ENCODE results near the gene DYNLT2. TPM values are rescaled to one million over a fixed set of nuclear protein-coding genes. Genes with fewer than 3 reads are reported as not detected.

Gene DYNLT2
- total RNA-seq, 2 donors from 2014 or later, result 2.2 to 7.2 TPM

- TF ChIP-seq, protein P1, sequence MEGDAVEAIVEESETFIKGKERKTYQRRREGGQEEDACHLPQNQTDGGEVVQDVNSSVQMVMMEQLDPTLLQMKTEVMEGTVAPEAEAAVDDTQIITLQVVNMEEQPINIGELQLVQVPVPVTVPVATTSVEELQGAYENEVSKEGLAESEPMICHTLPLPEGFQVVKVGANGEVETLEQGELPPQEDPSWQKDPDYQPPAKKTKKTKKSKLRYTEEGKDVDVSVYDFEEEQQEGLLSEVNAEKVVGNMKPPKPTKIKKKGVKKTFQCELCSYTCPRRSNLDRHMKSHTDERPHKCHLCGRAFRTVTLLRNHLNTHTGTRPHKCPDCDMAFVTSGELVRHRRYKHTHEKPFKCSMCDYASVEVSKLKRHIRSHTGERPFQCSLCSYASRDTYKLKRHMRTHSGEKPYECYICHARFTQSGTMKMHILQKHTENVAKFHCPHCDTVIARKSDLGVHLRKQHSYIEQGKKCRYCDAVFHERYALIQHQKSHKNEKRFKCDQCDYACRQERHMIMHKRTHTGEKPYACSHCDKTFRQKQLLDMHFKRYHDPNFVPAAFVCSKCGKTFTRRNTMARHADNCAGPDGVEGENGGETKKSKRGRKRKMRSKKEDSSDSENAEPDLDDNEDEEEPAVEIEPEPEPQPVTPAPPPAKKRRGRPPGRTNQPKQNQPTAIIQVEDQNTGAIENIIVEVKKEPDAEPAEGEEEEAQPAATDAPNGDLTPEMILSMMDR (IDR thresholded peaks at IDR 0.05), result no peak
- TF ChIP-seq POLR2A (IDR thresholded peaks at IDR 0.05), result no peak
- no peak for TF ChIP-seq POLR2AphosphoS5 (IDR thresholded peaks at IDR 0.05)
- H3K4me1 ChIP-seq (replicated peaks), result no peaks in the 10 kb centered on the region
- DNase-seq (ENCODE audit: low spot score), result no peak
- H3K4me3 ChIP-seq, result no peak overlapping the region
- intact Hi-C loops (cut with DNase I), result no loop called here
- H3K9me3 ChIP-seq, result no peaks in the 10 kb centered on the region
- peak overlapping the region in 1 of 2 donors; percentile 5 for H3K27ac ChIP-seq
- WGBS, result 66% methylated on average over 10 of the region's 10 CpGs
- peaks cover 0 to 7% of the 10 kb centered on the region in 2 donors for H3K36me3 ChIP-seq
- H3K27me3 ChIP-seq (replicated peaks; ENCODE audit: insufficient read depth), result no peaks in the 10 kb centered on the region
These were observed 11.9 kb upstream of the DYNLT2 start for GRCh38 chr6:169763308-169763707.

DNA sequence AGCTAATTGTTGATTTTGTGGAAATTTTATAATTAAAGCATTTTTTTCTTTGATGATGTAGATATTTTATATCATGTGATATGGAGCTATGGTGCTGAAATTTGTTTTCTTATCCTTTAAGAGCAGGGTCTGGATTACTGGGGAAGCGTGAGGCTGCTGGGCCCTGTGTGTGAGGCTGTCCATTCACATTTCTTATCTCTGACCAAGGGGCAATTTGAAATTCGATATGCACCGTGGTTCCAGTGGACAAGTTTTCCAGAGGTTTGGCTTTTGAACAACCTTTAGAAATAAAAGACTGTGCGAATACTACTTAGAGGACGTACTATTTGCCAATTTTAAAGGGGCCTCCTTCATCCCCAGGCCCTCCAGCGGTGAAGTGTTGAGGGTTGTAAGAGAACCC, 3.8 kb upstream of the DYNLT2 start:
- 87% methylated on average over 6 of the region's 6 CpGs for WGBS
- Histone ChIP-seq H3K27me3 (replicated peaks; ENCODE audit: insufficient read depth) (no peaks in the 10 kb centered on the region), H3K36me3 (peaks cover 0 to 2% of the 10 kb centered on the region in 2 donors), H3K4me1 (replicated peaks) (peaks cover 4% of the 10 kb centered on the region), H3K9me3 (no peaks in the 10 kb centered on the region), H3K4me3 (no peak overlapping the region), H3K27ac (no peak overlapping the region)
- TF ChIP-seq POLR2A (IDR thresholded peaks at IDR 0.05) (no peak), POLR2AphosphoS5 (IDR thresholded peaks at IDR 0.05) (no peak)
- TF ChIP-seq, protein P1 (IDR thresholded peaks at IDR 0.05), result no peak
- intact Hi-C loops (cut with DNase I), result no loop called here
- no peak for DNase-seq (ENCODE audit: low spot score)

DNA sequence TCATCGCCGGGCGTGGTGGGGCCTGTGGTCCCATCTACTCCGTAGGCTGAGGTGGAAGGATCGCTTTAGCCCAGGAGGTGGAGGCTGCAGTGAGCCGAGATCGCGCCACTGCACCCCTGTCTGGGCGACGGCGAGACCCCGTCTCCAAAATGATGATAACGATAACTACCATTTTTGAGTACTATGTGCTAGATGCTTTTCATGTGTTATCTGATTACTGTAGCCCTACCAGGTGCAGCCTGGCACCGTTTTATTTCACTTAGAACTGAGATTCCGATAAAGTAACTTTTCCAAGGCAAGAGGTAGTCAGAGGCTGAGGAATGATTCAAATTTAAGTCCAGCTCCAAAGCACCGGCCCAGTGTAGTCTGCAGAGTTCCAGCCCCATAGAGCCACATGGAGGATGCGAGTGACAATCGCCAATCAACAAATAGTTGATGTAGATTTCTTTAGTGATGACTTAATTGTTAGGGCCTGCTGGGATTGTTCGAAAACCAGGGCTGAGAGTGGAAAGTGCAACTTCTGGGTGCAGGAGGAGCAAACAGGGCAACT, 777 bp upstream of the DYNLT2 start:
- Histone ChIP-seq H3K27ac (peak overlapping the region; percentile 95 to 96), H3K4me1 (replicated peaks) (peaks cover 4% of the 10 kb centered on the region), H3K4me3 (peak overlapping the region; percentile 87 to 90), H3K9me3 (no peaks in the 10 kb centered on the region), H3K36me3 (no peaks in the 10 kb centered on the region), H3K27me3 (replicated peaks; ENCODE audit: insufficient read depth) (no peaks in the 10 kb centered on the region)
- WGBS, result 7% methylated on average over 19 of the region's 19 CpGs
- intact Hi-C loops (cut with DNase I), result no loop called here
- no peak for TF ChIP-seq POLR2AphosphoS5 (IDR thresholded peaks at IDR 0.05)
- no peak for TF ChIP-seq POLR2A (IDR thresholded peaks at IDR 0.05)
- TF ChIP-seq, protein P1 (IDR thresholded peaks at IDR 0.05), result no peak
- no peak for DNase-seq (ENCODE audit: low spot score)

GRCh38 chr6:169746556-169746955, 4.8 kb downstream of the DYNLT2 start:
- Histone ChIP-seq H3K27me3 (replicated peaks; ENCODE audit: insufficient read depth) (no peaks in the 10 kb centered on the region), H3K9me3 (no peaks in the 10 kb centered on the region), H3K36me3 (no peaks in the 10 kb centered on the region), H3K27ac (no peak overlapping the region), H3K4me3 (no peak overlapping the region), H3K4me1 (replicated peaks) (peaks cover 4% of the 10 kb centered on the region)
- intact Hi-C loops (cut with DNase I), result no loop called here
- 97% methylated on average over 1 of the region's 1 CpG for WGBS
- TF ChIP-seq, protein P1 (IDR thresholded peaks at IDR 0.05), result no peak
- no peak for TF ChIP-seq POLR2A (IDR thresholded peaks at IDR 0.05)
- DNase-seq (ENCODE audit: low spot score), result no peak

DNA sequence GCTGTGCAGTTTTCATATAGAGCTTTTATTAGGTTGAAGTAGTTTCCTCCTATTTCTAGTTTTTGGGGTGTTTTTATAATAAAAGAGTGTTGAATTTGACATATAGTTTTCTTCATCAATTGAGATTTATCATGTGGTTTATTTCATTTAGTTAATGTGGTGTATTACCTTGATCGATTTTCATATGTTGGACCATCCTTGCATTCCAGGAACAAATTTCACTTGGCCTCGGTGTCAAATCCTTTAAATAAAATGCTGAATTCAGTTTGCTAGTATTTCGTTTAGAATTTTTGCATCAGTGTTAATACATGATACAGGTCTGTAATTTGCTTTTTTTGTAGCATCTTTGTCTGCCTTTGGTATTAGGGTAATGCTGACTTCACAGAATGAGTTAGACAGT, 6.0 kb downstream of the DYNLT2 start:
- Histone ChIP-seq H3K36me3 (no peaks in the 10 kb centered on the region), H3K27me3 (replicated peaks; ENCODE audit: insufficient read depth) (no peaks in the 10 kb centered on the region), H3K27ac (no peak overlapping the region), H3K9me3 (no peaks in the 10 kb centered on the region), H3K4me3 (no peak overlapping the region), H3K4me1 (replicated peaks) (peaks cover 3% of the 10 kb centered on the region)
- no peak for DNase-seq (ENCODE audit: low spot score)
- intact Hi-C loops (cut with DNase I), result no loop called here
- 93% methylated on average over 3 of the region's 3 CpGs for WGBS
- no peak for TF ChIP-seq POLR2AphosphoS5 (IDR thresholded peaks at IDR 0.05)
- TF ChIP-seq, protein P1 (IDR thresholded peaks at IDR 0.05), result no peak
- no peak for TF ChIP-seq POLR2A (IDR thresholded peaks at IDR 0.05)

All from prostate gland (tissue), 2 donors.